Smooth muscle cell of the brain vasculature (primary cell): ENCODE measurements around the gene VAMP5.
"Not testable (repeated sequence)": the region's sequence is repeated elsewhere in the genome, so short reads cannot be mapped to it uniquely, and the experiment has no call there.

Experiments used
- DNase-seq: peaks from one replicate; pipeline ENCODE4 v3.0.0-alpha.2; 2012; ENCODE audit warnings: low read depth, low spot score

Gene VAMP5

DNA sequence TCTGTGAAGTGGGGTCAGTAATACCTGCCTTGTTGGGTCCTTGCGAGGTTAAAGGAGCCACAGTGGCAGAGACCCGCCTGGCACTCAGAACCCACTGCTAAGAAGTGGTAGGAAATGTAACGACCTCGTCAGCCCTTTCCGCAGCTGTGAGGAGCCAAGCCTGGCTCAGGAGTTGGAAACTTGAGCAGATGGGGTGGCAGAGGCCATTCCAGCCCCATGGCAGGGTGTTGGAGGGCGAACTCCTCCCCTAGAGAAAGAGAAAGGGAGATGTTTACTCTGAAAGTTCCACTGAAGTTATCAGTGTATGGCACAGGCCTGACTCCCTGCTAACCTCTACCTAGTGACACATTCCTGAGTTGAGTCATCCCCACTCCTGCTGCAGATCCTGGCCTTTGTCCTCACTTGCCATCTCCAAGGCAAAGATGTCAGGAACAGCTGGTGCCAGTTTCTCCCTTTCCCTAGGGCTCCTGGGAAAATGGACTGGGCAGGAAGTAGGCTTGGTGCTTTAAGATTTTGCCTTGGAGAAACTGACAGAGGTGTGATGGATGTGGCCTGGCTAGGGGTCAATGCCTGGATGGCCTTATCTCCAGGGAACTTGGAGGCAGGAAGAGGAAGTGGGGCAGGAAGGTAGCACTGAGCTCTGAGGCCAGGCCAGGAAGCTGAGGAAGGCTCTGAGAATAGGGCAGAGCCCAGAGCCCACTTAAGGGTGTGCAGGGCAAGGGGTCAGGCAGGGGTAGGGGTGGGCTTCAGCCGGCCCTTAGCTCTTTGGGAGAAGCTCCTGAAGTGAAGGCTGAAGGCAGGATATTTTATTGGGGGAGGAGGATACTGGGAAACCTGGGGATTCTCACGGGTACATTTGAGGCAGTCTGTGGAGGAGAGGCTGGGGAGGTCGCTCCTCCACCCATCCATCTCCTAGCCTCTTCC lies 888 bp downstream of the VAMP5 start:
- no peak for DNase-seq

- DNase-seq: no peak
These were observed 1.5 kb downstream of the VAMP5 start for GRCh38 chr2:85585781-85586105.

DNA sequence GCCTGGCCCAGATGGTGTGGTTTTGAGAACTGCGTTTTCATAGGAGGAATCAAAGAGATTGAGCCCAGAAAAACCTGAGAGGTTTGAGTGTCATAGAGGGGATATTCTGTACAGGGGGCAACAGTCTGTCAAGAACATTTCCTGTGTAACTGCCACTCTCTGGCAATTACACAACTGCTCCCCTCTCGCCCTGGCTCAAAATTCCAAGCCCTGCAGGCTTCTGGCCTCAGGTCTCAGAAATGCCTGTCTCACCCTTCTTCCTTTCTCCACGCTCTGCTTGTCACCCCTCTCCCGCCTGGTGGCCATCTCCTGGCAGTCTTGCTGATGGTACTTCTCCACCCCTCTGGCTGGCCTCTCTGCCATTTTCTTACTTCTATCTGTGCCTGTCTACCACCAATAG lies 4.0 kb downstream of the VAMP5 start:
- DNase-seq: no peak

DNA sequence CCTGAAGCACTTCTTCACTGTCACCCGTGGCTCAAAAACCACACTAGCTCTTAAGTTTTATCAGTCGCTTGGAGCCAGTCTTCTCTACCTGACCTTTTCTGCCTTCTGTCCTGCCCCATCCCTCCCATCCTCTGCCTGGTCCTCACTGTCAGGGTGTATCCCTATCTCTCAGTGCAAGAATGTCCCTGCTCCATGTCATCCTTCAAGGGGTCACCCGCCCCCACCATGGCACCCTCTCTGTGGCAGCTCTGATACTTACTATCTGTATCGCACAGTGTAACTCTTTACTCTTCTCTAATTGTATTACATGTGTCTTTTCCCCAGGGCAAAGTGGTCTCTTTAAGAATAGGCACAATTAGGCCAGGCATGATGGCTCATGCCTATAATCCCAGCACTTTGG lies 4.4 kb downstream of the VAMP5 start:
- no peak for DNase-seq

- DNase-seq: no peak
These were observed 5.0 kb downstream of the VAMP5 start for GRCh38 chr2:85589181-85589580.

GRCh38 chr2:85589982-85590791 lies 6.0 kb downstream of the VAMP5 start:
- DNase-seq: peak; percentile 100

DNA sequence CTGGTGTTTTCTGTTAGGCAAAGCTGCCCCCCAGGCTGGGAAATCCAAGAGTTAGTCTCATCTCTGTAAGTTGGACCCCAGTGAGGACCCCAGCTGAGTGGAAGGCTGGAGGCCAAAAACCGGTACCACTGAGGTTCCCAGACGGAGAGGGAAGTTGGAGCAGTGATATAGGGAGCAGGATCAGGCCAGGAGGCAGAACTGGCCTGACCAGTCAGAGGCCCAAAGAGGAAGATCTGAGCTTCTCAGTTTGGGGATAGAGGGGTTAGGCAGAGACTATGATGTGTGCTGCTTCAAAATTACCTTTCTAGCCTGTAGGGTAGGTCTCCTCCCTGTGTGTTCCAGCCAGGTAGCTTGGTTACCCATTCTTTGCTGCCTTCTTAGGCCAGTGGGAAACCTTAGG lies 6.7 kb downstream of the VAMP5 start:
- DNase-seq: no peak

DNA sequence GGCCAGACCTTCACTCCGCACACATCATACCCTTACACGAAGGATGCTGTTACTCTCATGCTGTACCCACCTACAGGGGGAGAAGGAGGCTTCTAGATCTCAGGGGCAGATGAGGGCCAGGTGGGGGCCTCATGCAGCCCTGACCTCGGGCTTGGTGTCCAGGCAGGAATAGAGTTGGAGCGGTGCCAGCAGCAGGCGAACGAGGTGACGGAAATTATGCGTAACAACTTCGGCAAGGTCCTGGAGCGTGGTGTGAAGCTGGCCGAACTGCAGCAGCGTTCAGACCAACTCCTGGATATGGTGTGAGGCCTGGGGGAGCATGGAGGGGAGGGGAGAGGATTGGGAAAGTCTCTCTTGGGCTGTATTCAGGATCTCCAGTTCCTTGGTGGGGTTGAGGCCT lies 7.3 kb downstream of the VAMP5 start:
- no peak for DNase-seq

GRCh38 chr2:85592299-85592698 lies 8.1 kb downstream of the VAMP5 start:
- not testable (repeated sequence) for DNase-seq

DNA sequence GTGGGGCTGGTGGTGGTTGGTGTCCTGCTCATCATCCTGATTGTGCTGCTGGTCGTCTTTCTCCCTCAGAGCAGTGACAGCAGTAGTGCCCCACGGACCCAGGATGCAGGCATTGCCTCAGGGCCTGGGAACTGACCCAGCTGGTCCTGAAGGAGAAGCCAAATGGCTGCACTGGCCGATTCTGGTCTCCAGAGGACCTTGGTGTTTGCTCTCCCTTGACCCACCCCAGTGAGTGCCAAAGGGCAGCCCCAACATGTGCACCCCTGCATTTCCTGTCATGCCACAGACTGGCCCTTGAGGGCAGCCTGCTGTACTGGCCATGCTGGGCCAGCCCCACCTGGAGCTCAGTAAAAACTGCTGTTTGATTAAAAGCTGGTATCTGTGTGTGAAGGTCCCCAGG lies 8.8 kb downstream of the VAMP5 start:
- no peak for DNase-seq

DNA sequence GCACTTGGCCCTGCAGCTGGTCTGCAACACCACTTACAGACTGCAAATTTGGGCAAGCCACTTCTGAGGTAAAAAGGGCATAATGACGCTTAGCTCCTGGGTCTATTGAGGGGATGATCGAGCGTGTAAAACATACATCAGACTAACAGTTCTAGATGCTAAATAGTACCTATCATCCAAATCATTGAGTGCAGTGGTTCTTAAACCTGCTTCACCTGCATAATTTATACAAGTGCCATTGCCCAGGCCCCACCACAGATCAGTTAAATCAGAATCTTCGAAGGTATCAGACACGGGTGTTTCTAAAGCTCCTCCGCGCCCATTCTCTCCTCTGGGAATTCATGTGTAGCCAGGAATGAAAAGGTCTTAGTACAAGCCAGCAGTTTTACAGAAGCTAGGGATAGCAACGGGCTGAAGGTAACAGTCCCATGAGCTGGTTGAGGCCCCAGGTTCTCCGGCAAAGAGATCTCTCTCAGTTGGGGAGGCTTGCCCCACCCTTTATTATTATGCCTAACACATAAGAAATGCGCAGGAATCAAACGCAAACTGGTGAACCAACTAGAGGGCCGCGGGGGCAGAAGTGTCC lies 10.6 kb downstream of the VAMP5 start:
- DNase-seq: no peak

DNA sequence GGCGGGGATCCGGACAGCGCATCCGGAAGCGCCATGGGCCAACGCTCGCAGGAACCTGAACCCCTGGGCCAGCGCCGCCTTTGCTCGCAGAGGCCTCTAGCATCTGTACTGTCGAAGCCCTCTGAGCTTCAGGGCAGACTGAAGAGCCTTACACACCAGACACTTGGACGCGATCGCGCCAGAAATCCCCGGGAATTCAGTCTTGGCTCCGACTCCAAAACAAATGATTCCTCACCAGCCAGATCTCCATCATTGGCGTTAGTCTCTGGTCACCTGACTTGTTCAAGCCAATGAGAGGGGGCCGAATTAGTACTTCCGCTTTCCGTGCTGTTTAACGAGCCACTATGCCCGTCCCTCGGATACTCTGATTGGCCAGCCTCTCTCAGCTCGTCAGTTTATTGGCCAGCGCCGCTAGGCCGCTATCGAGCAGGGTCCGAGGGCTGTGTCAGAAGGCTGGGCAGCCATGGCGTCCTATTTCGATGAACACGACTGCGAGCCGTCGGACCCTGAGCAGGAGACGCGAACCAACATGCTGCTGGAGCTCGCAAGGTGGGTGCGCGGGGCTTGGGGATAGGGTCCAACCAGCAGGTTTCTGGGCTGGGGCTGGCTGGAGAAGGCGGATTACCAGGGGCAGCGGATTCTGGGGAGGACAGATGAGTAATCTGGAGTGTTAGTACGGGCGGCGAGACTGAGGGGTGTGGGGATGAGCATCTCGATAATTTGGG lies 11.2 kb downstream of the VAMP5 start, which contains the start of gene RNF181:
Gene RNF181, plus strand, starts transcription at position 445 of the 725 bp plus-strand sequence. Its CDS starts 19 bp downstream, at position 464.
- DNase-seq: peak; percentile 92

DNA sequence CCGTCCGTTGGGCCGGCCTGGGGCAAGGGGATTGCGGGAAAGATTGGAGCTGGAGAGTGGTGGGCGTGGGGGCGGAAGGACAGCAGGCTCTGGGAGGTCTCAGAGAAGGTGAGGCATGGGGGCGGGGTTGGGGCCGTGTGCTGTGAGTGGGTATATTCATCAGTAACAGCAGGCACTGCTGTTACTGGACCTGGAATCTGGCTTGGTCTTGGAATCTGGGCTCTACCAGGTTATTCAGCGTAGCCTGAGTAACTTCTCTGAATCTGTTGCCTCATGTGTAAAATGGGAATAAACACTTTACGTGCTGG lies 11.7 kb downstream of the VAMP5 start:
- DNase-seq: no peak

GRCh38 chr2:85596486-85597143 lies 12.4 kb downstream of the VAMP5 start:
- DNase-seq: no peak

- DNase-seq: no peak
These were observed 13.0 kb downstream of the VAMP5 start for GRCh38 chr2:85597241-85597640.

DNA sequence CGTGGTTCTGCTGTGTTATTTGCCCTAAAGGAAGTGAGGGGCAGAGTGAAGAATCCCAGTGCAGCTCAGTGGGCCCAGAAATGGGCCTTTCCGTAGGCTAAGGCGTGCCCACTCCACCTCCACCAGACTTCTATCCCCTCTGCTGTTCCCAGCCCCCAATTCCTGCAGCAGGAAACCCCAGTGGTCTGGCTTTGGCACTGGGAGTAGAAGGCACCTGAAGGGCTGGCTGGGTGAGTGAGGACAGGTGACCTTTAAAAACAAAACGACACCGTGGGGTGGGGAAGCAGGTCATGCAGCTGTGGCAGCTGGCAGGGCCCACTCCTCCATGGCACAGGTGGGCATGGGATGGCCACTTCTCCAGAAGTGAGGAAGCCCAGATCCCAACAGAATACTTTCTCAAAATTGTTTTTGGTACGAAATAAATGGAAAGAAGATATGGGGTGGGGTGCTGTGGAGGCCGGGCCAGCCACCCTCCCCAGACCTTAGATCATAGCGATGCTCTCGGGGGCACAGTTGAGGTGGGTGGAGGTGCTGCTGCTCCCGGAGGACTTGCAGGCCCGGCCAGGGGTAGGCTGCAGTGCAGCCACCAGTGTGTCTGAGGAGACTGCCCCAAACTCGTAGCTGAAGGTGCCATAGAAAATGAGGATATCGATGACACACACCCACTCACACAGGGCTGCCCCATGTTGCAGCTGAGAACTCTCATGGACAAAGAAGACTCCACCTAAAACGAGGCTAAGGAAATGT lies 14.5 kb downstream of the VAMP5 start:
- DNase-seq: no peak

DNA sequence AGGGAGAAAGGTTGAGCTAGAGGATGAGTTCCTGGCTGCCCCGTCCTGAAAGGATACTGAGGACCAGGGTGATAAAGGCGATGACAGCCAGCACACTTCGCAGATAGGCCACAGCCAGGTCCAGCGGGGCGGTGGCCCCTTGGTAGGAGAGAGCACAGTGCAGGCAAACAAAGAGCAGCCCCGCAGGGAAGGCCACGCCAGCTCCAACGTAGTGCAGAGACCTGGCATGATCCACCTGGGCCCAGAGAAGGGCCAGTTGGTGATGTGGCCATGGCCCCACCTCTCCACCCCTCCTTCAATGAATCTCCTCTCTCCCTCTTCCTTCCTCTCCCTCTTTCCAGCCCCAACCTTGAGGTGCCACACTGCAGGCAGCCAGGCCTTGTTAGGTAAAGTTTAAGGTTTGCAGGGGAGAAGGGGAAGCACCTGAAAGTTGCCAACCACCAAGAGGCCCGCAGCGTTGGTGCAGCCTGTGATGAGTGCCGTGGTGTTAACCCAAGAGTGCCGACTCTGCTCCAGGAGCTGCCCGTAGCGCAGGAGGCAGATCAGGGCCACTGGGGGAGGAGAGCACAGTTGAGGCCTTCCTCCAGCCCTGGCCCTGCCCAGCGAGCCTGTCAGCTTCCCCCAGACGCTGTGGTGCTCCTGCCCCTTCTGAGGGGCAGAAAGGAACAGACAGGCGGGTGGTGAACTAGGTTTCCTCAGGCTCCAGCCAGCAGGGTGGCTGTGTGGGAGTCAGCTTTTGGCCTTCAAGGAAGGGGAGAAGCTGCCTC lies 15.4 kb downstream of the VAMP5 start:
- DNase-seq: no peak

GRCh38 chr2:85600235-85600575 lies 16.0 kb downstream of the VAMP5 start:
- DNase-seq: no peak

GRCh38 chr2:85600951-85601770 lies 16.9 kb downstream of the VAMP5 start:
- no peak for DNase-seq
